GM23338 (cell line): Measurements from ENCODE around the gene BTLA.

Source experiments
- POLR2AphosphoS5 ChIP-seq: IDR thresholded peaks from 2 replicates; pipeline ENCODE4 v1.6.1; 2016; ENCODE audit warnings: antibody characterized with exemption, low read depth
- TF ChIP-seq, protein P1 (sequence below), 2 experiments: fragments of 200-600 bp in 1 of 2; sonication (generic) in 1 of 2; conservative IDR thresholded peaks; 2 replicates each; pipeline versions ENCODE4 v1.5.1 to v1.6.1; 2016 to 2017; ENCODE audit warnings: antibody characterized with exemption in 2 of 2, low read depth in 2 of 2, mild to moderate bottlenecking in 2 of 2, moderate library complexity in 1 of 2

DNA sequence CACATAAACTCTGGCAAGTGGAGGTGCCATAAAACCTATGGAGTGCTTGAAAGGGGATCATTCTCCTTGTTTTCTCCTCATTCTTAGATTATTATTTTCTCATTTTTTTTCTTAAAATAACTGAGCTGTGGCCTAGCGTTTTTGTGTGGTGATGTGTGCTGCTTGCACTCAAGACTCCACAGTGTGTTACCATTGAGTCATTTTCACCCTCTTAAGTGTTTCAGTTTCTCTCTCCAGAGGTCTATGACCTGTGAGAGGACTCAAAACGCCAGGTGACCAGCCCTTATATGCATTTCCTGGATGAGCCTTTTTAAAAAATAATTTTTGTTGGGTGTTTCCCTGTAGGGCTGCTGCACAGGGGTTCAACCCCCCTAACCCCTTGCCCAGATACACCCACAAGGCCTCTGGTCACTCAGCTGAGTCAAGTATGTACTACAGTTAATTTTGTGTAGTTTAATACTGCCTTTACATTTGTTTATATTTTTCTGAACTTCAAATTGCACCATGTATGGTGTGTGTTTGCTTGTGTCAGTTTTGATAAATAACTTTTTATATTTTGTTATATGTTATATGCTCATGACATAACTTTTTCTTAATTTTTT lies 15.4 kb upstream of the BTLA start:
- TF ChIP-seq, protein P1, sequence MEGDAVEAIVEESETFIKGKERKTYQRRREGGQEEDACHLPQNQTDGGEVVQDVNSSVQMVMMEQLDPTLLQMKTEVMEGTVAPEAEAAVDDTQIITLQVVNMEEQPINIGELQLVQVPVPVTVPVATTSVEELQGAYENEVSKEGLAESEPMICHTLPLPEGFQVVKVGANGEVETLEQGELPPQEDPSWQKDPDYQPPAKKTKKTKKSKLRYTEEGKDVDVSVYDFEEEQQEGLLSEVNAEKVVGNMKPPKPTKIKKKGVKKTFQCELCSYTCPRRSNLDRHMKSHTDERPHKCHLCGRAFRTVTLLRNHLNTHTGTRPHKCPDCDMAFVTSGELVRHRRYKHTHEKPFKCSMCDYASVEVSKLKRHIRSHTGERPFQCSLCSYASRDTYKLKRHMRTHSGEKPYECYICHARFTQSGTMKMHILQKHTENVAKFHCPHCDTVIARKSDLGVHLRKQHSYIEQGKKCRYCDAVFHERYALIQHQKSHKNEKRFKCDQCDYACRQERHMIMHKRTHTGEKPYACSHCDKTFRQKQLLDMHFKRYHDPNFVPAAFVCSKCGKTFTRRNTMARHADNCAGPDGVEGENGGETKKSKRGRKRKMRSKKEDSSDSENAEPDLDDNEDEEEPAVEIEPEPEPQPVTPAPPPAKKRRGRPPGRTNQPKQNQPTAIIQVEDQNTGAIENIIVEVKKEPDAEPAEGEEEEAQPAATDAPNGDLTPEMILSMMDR (conservative IDR thresholded peaks at IDR 0.05; ENCODE audit: low read depth in 2 of 2) = no peak
- TF ChIP-seq POLR2AphosphoS5 = no peak
